Thyroid gland (tissue), 4 donors: Measurements from ENCODE around the gene TRIM17.

Source experiments
- POLR2A ChIP-seq, 2 donors: fragments of 450-650 bp; IDR thresholded peaks; one replicate each; pipeline ENCODE4 v1.6.1; 2017; ENCODE audit warnings: antibody characterized with exemption in 2 of 2, mild to moderate bottlenecking in 2 of 2, moderate library complexity in 1 of 2
- TF ChIP-seq, protein P1 (sequence below), 6 experiments: fragments of 200-600 bp in 3 of 6; fragments of 450-650 bp in 3 of 6; sonication (generic) in 3 of 6; IDR thresholded peaks; one replicate each; pipeline ENCODE4 v1.5.1; 2016 to 2019; ENCODE audit warnings: antibody characterized with exemption in 6 of 6, mild to moderate bottlenecking in 2 of 6, inconsistent platforms in 1 of 6, moderate library complexity in 1 of 6

DNA sequence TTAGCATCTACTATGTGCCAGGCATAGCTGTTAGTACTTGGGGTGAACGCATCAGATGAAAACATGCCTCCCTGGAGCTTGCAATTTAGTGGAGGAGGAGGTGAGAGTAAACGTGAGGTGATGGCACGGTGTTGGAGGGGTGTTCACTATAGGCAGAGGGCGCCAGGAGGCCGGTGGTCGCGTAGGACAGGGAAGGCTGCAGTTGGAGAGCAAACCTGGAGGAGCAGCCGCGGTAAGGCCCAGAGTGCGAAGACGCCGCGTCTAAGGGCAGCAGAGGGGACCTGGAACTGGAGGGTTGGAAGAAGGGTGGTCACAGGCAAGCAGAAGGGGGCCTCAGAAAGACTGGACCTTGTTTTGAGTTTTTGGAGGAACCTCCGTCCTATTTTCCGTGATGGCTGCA lies 30.2 kb upstream of the TRIM17 start:
- TF ChIP-seq, protein P1, sequence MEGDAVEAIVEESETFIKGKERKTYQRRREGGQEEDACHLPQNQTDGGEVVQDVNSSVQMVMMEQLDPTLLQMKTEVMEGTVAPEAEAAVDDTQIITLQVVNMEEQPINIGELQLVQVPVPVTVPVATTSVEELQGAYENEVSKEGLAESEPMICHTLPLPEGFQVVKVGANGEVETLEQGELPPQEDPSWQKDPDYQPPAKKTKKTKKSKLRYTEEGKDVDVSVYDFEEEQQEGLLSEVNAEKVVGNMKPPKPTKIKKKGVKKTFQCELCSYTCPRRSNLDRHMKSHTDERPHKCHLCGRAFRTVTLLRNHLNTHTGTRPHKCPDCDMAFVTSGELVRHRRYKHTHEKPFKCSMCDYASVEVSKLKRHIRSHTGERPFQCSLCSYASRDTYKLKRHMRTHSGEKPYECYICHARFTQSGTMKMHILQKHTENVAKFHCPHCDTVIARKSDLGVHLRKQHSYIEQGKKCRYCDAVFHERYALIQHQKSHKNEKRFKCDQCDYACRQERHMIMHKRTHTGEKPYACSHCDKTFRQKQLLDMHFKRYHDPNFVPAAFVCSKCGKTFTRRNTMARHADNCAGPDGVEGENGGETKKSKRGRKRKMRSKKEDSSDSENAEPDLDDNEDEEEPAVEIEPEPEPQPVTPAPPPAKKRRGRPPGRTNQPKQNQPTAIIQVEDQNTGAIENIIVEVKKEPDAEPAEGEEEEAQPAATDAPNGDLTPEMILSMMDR (IDR thresholded peaks at IDR 0.05), result no peak
- no peak for TF ChIP-seq POLR2A (IDR thresholded peaks at IDR 0.05)
